Measurements from ENCODE around the gene COPS8. TPM values are rescaled to one million over a fixed set of nuclear protein-coding genes. Genes with fewer than 3 reads are reported as not detected.

The COPS8 gene
- total and polyA plus RNA-seq, 2 experiments from 2014 or later = 120 to 130 TPM

DNA sequence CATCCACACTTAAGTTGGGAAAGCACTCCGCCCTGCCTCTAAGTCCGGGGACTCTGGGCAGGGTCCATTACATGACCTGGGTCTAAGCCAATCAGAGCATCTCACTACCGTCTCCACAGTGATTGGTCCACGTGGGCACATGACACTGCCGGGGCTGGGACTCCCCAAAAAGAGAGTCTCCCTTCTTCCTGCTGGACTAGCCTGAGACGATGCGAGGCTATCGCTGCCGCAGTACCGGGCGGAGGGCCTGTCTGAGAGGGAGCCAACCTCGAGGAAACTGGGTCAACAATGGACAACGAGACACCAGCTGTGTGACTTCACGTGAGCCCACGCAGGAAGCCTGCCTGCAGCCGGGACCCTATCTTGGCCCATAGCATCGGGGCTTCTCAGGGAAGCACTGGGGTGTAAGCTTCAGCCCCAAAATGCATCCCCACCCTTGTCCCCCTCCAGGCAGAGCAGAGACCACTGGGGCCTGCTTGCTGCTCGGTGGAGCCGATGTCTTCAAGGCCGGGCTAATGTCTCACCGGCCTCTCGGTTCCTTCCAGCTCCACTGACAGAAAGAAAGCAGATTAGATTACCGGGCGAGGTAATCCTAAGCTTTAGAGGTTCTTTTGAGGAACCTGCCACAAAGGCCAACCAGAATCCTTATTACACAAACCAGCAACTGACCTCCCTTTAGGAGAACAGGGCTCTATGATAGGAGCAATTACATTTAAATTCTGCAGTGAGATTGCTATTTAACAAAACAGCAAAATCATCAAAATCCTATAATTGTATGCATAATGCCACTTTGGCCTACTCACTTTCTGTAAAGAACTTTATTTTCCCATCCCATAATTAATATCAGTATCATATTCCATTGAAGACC, 21.3 kb upstream of the COPS8 start:
- no peaks in the 10 kb centered on the region for H4K20me1 ChIP-seq (replicated peaks; ENCODE audit: insufficient read depth)
- no peak overlapping the region for H2AFZ ChIP-seq
- no peaks in the 10 kb centered on the region for H3K27me3 ChIP-seq (ENCODE audit: insufficient read depth)
- TF ChIP-seq EZH2 (IDR thresholded peaks at IDR 0.05; ENCODE audit: low read depth, unreplicated experiment) = no peak
- TF ChIP-seq, protein P1, sequence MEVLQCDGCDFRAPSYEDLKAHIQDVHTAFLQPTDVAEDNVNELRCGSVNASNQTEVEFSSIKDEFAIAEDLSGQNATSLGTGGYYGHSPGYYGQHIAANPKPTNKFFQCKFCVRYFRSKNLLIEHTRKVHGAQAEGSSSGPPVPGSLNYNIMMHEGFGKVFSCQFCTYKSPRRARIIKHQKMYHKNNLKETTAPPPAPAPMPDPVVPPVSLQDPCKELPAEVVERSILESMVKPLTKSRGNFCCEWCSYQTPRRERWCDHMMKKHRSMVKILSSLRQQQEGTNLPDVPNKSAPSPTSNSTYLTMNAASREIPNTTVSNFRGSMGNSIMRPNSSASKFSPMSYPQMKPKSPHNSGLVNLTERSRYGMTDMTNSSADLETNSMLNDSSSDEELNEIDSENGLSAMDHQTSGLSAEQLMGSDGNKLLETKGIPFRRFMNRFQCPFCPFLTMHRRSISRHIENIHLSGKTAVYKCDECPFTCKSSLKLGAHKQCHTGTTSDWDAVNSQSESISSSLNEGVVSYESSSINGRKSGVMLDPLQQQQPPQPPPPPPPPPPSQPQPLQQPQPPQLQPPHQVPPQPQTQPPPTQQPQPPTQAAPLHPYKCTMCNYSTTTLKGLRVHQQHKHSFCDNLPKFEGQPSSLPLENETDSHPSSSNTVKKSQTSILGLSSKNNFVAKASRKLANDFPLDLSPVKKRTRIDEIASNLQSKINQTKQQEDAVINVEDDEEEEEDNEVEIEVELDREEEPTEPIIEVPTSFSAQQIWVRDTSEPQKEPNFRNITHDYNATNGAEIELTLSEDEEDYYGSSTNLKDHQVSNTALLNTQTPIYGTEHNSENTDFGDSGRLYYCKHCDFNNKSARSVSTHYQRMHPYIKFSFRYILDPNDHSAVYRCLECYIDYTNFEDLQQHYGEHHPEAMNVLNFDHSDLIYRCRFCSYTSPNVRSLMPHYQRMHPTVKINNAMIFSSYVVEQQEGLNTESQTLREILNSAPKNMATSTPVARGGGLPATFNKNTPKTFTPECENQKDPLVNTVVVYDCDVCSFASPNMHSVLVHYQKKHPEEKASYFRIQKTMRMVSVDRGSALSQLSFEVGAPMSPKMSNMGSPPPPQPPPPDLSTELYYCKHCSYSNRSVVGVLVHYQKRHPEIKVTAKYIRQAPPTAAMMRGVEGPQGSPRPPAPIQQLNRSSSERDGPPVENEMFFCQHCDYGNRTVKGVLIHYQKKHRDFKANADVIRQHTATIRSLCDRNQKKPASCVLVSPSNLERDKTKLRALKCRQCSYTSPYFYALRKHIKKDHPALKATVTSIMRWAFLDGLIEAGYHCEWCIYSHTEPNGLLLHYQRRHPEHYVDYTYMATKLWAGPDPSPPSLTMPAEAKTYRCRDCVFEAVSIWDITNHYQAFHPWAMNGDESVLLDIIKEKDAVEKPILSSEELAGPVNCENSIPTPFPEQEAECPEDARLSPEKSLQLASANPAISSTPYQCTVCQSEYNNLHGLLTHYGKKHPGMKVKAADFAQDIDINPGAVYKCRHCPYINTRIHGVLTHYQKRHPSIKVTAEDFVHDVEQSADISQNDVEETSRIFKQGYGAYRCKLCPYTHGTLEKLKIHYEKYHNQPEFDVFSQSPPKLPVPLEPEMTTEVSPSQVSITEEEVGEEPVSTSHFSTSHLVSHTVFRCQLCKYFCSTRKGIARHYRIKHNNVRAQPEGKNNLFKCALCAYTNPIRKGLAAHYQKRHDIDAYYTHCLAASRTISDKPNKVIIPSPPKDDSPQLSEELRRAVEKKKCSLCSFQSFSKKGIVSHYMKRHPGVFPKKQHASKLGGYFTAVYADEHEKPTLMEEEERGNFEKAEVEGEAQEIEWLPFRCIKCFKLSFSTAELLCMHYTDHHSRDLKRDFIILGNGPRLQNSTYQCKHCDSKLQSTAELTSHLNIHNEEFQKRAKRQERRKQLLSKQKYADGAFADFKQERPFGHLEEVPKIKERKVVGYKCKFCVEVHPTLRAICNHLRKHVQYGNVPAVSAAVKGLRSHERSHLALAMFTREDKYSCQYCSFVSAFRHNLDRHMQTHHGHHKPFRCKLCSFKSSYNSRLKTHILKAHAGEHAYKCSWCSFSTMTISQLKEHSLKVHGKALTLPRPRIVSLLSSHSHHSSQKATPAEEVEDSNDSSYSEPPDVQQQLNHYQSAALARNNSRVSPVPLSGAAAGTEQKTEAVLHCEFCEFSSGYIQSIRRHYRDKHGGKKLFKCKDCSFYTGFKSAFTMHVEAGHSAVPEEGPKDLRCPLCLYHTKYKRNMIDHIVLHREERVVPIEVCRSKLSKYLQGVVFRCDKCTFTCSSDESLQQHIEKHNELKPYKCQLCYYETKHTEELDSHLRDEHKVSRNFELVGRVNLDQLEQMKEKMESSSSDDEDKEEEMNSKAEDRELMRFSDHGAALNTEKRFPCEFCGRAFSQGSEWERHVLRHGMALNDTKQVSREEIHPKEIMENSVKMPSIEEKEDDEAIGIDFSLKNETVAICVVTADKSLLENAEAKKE (CRISPR knock-in tag; IDR thresholded peaks at IDR 0.05) = no peak
- TF ChIP-seq, protein P2, sequence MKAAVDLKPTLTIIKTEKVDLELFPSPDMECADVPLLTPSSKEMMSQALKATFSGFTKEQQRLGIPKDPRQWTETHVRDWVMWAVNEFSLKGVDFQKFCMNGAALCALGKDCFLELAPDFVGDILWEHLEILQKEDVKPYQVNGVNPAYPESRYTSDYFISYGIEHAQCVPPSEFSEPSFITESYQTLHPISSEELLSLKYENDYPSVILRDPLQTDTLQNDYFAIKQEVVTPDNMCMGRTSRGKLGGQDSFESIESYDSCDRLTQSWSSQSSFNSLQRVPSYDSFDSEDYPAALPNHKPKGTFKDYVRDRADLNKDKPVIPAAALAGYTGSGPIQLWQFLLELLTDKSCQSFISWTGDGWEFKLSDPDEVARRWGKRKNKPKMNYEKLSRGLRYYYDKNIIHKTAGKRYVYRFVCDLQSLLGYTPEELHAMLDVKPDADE (IDR thresholded peaks at IDR 0.05) = no peak
- no peak for TF ChIP-seq ZNF114 (CRISPR knock-in tag; IDR thresholded peaks at IDR 0.05)
- TF ChIP-seq CREB1 (CRISPR knock-in tag; IDR thresholded peaks at IDR 0.05; ENCODE audit: low read depth) = no peak
- TF ChIP-seq JUNB (IDR thresholded peaks at IDR 0.05; ENCODE audit: unreplicated experiment) = no peak
- TF ChIP-seq, protein P3, sequence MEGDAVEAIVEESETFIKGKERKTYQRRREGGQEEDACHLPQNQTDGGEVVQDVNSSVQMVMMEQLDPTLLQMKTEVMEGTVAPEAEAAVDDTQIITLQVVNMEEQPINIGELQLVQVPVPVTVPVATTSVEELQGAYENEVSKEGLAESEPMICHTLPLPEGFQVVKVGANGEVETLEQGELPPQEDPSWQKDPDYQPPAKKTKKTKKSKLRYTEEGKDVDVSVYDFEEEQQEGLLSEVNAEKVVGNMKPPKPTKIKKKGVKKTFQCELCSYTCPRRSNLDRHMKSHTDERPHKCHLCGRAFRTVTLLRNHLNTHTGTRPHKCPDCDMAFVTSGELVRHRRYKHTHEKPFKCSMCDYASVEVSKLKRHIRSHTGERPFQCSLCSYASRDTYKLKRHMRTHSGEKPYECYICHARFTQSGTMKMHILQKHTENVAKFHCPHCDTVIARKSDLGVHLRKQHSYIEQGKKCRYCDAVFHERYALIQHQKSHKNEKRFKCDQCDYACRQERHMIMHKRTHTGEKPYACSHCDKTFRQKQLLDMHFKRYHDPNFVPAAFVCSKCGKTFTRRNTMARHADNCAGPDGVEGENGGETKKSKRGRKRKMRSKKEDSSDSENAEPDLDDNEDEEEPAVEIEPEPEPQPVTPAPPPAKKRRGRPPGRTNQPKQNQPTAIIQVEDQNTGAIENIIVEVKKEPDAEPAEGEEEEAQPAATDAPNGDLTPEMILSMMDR (conservative IDR thresholded peaks at IDR 0.05; ENCODE audit: low read depth in 2 of 2) = no peak
- no peak for TF ChIP-seq STAT1 (IDR thresholded peaks at IDR 0.05; ENCODE audit: unreplicated experiment)
- TF ChIP-seq POLR2AphosphoS5 (IDR thresholded peaks at IDR 0.05; ENCODE audit: low read depth) = no peak
- TF ChIP-seq, protein P4, sequence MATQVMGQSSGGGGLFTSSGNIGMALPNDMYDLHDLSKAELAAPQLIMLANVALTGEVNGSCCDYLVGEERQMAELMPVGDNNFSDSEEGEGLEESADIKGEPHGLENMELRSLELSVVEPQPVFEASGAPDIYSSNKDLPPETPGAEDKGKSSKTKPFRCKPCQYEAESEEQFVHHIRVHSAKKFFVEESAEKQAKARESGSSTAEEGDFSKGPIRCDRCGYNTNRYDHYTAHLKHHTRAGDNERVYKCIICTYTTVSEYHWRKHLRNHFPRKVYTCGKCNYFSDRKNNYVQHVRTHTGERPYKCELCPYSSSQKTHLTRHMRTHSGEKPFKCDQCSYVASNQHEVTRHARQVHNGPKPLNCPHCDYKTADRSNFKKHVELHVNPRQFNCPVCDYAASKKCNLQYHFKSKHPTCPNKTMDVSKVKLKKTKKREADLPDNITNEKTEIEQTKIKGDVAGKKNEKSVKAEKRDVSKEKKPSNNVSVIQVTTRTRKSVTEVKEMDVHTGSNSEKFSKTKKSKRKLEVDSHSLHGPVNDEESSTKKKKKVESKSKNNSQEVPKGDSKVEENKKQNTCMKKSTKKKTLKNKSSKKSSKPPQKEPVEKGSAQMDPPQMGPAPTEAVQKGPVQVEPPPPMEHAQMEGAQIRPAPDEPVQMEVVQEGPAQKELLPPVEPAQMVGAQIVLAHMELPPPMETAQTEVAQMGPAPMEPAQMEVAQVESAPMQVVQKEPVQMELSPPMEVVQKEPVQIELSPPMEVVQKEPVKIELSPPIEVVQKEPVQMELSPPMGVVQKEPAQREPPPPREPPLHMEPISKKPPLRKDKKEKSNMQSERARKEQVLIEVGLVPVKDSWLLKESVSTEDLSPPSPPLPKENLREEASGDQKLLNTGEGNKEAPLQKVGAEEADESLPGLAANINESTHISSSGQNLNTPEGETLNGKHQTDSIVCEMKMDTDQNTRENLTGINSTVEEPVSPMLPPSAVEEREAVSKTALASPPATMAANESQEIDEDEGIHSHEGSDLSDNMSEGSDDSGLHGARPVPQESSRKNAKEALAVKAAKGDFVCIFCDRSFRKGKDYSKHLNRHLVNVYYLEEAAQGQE (IDR thresholded peaks at IDR 0.05; ENCODE audit: unreplicated experiment) = no peak
- TF ChIP-seq NANOG (IDR thresholded peaks at IDR 0.05; ENCODE audit: borderline replicate concordance) = no peak
- TF ChIP-seq EZH2phosphoT487 (IDR thresholded peaks at IDR 0.05; ENCODE audit: unreplicated experiment) = no peak
- TF ChIP-seq ZNF331 (CRISPR knock-in tag; IDR thresholded peaks at IDR 0.05; ENCODE audit: low read depth) = no peak
- H3K4me3 ChIP-seq = no peak overlapping the region
- Mint-ChIP-seq H3K27me3 (ENCODE audit: insufficient read depth, low read depth, poor library complexity) (peaks cover 2% of the 10 kb centered on the region), H3K36me3 (ENCODE audit: low read depth) (no peaks in the 10 kb centered on the region), H3K27ac (no peak overlapping the region), H3K4me1 (peaks cover 7% of the 10 kb centered on the region; the same call in 2 of the 3 replicates), H3K4me3 (no peak overlapping the region), H3K9me3 (no peaks in the 10 kb centered on the region)
- DNase-seq (ENCODE audit: low spot score) (no peak), ATAC-seq (no peak)
- H3K27ac ChIP-seq (ENCODE audit: low read depth) = no peak overlapping the region
- H3K36me3 ChIP-seq (ENCODE audit: insufficient read depth) = no peaks in the 10 kb centered on the region
- H3K4me2 ChIP-seq = no peak overlapping the region
- H3F3A ChIP-seq (replicated peaks; ENCODE audit: low read depth) = no peaks in the 10 kb centered on the region
- H3K9me2 ChIP-seq (ENCODE audit: insufficient read depth) = no peaks in the 10 kb centered on the region
- no peaks in the 10 kb centered on the region for H3K79me2 ChIP-seq (replicated peaks; ENCODE audit: insufficient read depth)
- H3K4me1 ChIP-seq (ENCODE audit: insufficient read depth) = no peaks in the 10 kb centered on the region

Data from GM23338 (cell line).